Endothelial cell of umbilical vein (primary cell): ENCODE measurements around the gene LHX4. TPM values are rescaled to one million over a fixed set of nuclear protein-coding genes. Genes with fewer than 3 reads are reported as not detected.

Source experiments
- BruUV-seq: library from RNA; stranded (reverse); fragments of 400-500 nt; replicated peaks from 2 replicates; lab custom pipeline; 2021; lab: Mats Ljungman, UMichigan
- CTCF ChIA-PET: fragments of 300-600, 350-600 bp; sonication (Branson Sonifier 250); formaldehyde crosslinking; loops from one replicate; lab custom pipeline; 2021; ENCODE audit warnings: antibody characterized with exemption, inconsistent platforms; lab: Charles Lee
- POLR2A ChIA-PET: fragments of 300-600, 350-600 bp; sonication (Branson Sonifier 250); formaldehyde crosslinking; loops from one replicate; lab custom pipeline; 2021; ENCODE audit warnings: antibody characterized with exemption, inconsistent platforms; lab: Charles Lee
- DNase-seq: peaks from one replicate; pipeline ENCODE4 v3.0.0-alpha.2; 2011; ENCODE audit warnings: low read depth, low spot score
- FAIRE-seq: peaks from 2 replicates; lab custom pipeline; 2011; peaks lifted over from hg19 to GRCh38; lab: Jason Lieb, UNC
- H2AFZ ChIP-seq: 2 replicates; pipeline ENCODE4 v1.6.0; 2012; ENCODE audit warnings: low read depth, low read length, control low read depth, inconsistent platforms
- H3K27ac ChIP-seq: 2 replicates; pipeline ENCODE4 v1.5.1; 2011; ENCODE audit warnings: low read depth, mild to moderate bottlenecking, control low read depth, low read length, moderate library complexity; ENCODE audit not compliant: insufficient read depth
- H3K27me3 ChIP-seq, 2 experiments: 2 replicates each; pipeline versions ENCODE4 v1.6.0 to v1.6.1; 2011; ENCODE audit warnings: low read length in 2 of 2, mixed read lengths in 1 of 2; ENCODE audit not compliant: control insufficient read depth in 2 of 2, insufficient read depth in 2 of 2
- H3K36me3 ChIP-seq, 2 experiments: 2 replicates in 1 of 2; 3 replicates in 1 of 2; pipeline ENCODE4 v1.5.1; 2011; ENCODE audit warnings: low read length in 2 of 2, mild to moderate bottlenecking in 1 of 2, moderate library complexity in 1 of 2; ENCODE audit not compliant: control insufficient read depth in 2 of 2, insufficient read depth in 2 of 2; ENCODE audit errors: extremely low read depth in 1 of 2
- H3K4me1 ChIP-seq: 3 replicates; pipeline ENCODE4 v1.5.1; 2011; ENCODE audit warnings: mild to moderate bottlenecking, low read length; ENCODE audit not compliant: control insufficient read depth, insufficient read depth; ENCODE audit errors: extremely low read depth
- H3K4me2 ChIP-seq: 2 replicates; pipeline ENCODE4 v1.6.1; 2011; ENCODE audit warnings: low read length, control low read depth, mixed read lengths; ENCODE audit not compliant: insufficient read depth
- H3K4me3 ChIP-seq, 3 experiments: fragments of 200-600 bp in 1 of 3; sonication (generic), shearing (Covaris generic) in 1 of 3; replicated peaks in 1 of 3; 2 replicates each; pipeline ENCODE4 v1.5.1; 2011 to 2016; ENCODE audit warnings: control low read depth in 3 of 3, low read length in 3 of 3, mild to moderate bottlenecking in 2 of 3, inconsistent platforms in 1 of 3, low read depth in 1 of 3, moderate library complexity in 1 of 3; ENCODE audit not compliant: insufficient read depth in 1 of 3
- H3K79me2 ChIP-seq: 2 replicates; pipeline ENCODE4 v1.6.0; 2012; ENCODE audit warnings: low read length, inconsistent platforms; ENCODE audit not compliant: control insufficient read depth, insufficient read depth
- H3K9ac ChIP-seq: replicated peaks from 2 replicates; pipeline ENCODE3; 2011; ENCODE audit warnings: low read length, control low read depth; ENCODE audit not compliant: insufficient read depth; ENCODE audit errors: extremely low read depth
- H3K9me1 ChIP-seq: replicated peaks from 3 replicates; pipeline ENCODE4 v1.6.0; 2011; ENCODE audit warnings: mild to moderate bottlenecking, low read length; ENCODE audit not compliant: control insufficient read depth, insufficient read depth; ENCODE audit errors: extremely low read depth
- H3K9me3 ChIP-seq: replicated peaks from 2 replicates; pipeline ENCODE4 v1.5.1; 2012; ENCODE audit warnings: low read length, inconsistent platforms; ENCODE audit not compliant: control insufficient read depth, insufficient read depth
- H4K20me1 ChIP-seq: replicated peaks from 2 replicates; pipeline ENCODE3; 2011; ENCODE audit warnings: mild to moderate bottlenecking, low read length; ENCODE audit not compliant: control insufficient read depth, insufficient read depth; ENCODE audit errors: extremely low read depth
- EZH2 ChIP-seq: IDR thresholded peaks from 2 replicates; pipeline ENCODE4 v1.6.1; 2012; ENCODE audit warnings: borderline replicate concordance, low read depth, mild to moderate bottlenecking, moderate library complexity, low read length, inconsistent platforms; ENCODE audit not compliant: severe bottlenecking
- FOS ChIP-seq: IDR thresholded peaks from 2 replicates; pipeline ENCODE4 v1.6.1; 2011; ENCODE audit warnings: mild to moderate bottlenecking, low read length, moderate library complexity, borderline replicate concordance; ENCODE audit not compliant: insufficient read depth
- GATA2 ChIP-seq: IDR thresholded peaks from 2 replicates; pipeline ENCODE4 v1.7.0; 2011; ENCODE audit warnings: low read depth, mild to moderate bottlenecking, moderate library complexity, mixed read lengths, low read length; ENCODE audit not compliant: insufficient read length, insufficient read depth
- JUN ChIP-seq: IDR thresholded peaks from 2 replicates; pipeline ENCODE4 v1.6.1; 2011; ENCODE audit warnings: borderline replicate concordance, low read depth; ENCODE audit not compliant: insufficient read length, insufficient read depth
- MYC ChIP-seq: IDR thresholded peaks from one replicate; pipeline ENCODE4 v1.6.1; 2011; ENCODE audit warnings: mild to moderate bottlenecking, low read depth, low read length
- POLR2A ChIP-seq: IDR thresholded peaks from 2 replicates; pipeline ENCODE4 v1.6.1; 2012; ENCODE audit warnings: low read depth, mild to moderate bottlenecking, control low read depth, low read length
- POLR2AphosphoS5 ChIP-seq: IDR thresholded peaks from 2 replicates; pipeline ENCODE4 v1.6.1; 2012; ENCODE audit warnings: low read depth, mild to moderate bottlenecking, control low read depth, low read length, moderate library complexity; ENCODE audit not compliant: insufficient read depth
- dilution Hi-C: fragments of 300-500 bp; cut with MboI; formaldehyde crosslinking; loops from one replicate; pipeline ENCODE4 v1.15.0; 2019; ENCODE audit warnings: low sequenced_read_pairs; ENCODE audit not compliant: extremely low pct_ligation_motif_present
- intact Hi-C: fragments of 100-400 bp; cut with micrococcal nuclease; formaldehyde crosslinking; loops from one replicate; pipeline ENCODE4 v1.10.0; 2022
- polyA plus RNA-seq, 4 experiments: library from polyadenylated mRNA; depleted of rRNA in 3 of 4; stranded (reverse) in 3 of 4; unstranded in 1 of 4; fragments of >200 nt; gene quantifications; 2 replicates each; pipeline versions ENCODE4 v1.2.1 to v1.2.3, GENCODE V29; 2011 to 2012; ENCODE audit warnings: missing spikeins in 1 of 4
- total RNA-seq: library from RNA; stranded (reverse); gene quantifications from 2 replicates; pipeline ENCODE4 v1.2.3, GENCODE V29; 2021
- TF ChIP-seq, protein P1 (sequence below): IDR thresholded peaks from 2 replicates; pipeline ENCODE4 v1.6.1; 2011; ENCODE audit not compliant: insufficient read depth, insufficient read length
- TF ChIP-seq, protein P2 (sequence below), 2 donors: IDR thresholded peaks; 1 replicate in 1 of 2; 2 replicates in 1 of 2; pipeline ENCODE4 v1.5.1; 2011; ENCODE audit warnings: low read length in 2 of 2, mild to moderate bottlenecking in 2 of 2, moderate library complexity in 2 of 2, control low read depth in 1 of 2, inconsistent platforms in 1 of 2, low read depth in 1 of 2; ENCODE audit not compliant: insufficient read depth in 1 of 2; ENCODE audit errors: extremely low read depth in 1 of 2

The LHX4 gene
- total and polyA plus RNA-seq, 2 donors (not counting 3 experiments of a cell fraction or from before 2014, with no cell fraction given), result not detected

DNA sequence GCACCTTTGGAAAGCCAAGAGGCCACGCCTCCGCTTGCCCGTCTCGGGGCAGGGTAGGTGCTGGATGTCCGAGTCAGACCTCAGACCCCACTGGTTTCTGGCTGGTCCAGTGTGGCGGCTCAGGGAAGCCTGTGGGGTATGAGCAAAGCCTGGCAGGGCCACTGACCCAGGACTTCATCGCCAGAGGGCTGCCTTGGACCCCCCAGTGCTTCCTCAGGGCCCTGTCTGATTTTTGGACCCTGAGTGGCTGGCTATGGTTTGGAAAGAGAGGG is 20.4 kb downstream of the LHX4 start:
- DNase-seq (no peak), FAIRE-seq (no peak)
- no peaks in the 10 kb centered on the region for H3K4me1 ChIP-seq
- H3K36me3 ChIP-seq, result no peaks in the 10 kb centered on the region
- ChIA-PET CTCF (interaction anchor here (6.1 kb wide), 1 partner anchor 163 kb away, joined by 121 read pairs; no protein-coding TSS in a partner anchor), POLR2A (no interaction called here)
- H3K4me2 ChIP-seq, result no peak overlapping the region
- peaks cover 0 to 2% of the 10 kb centered on the region in 2 experiments for H3K27me3 ChIP-seq
- H3K79me2 ChIP-seq, result no peaks in the 10 kb centered on the region
- intact Hi-C loops (no loop called here), dilution Hi-C loops (no loop called here)
- H3K9me3 ChIP-seq, result no peaks in the 10 kb centered on the region
- TF ChIP-seq POLR2A (no peak), POLR2AphosphoS5 (no peak), FOS (no peak), GATA2 (no peak), JUN (no peak), MYC (no peak), EZH2 (no peak)
- TF ChIP-seq, protein P1, sequence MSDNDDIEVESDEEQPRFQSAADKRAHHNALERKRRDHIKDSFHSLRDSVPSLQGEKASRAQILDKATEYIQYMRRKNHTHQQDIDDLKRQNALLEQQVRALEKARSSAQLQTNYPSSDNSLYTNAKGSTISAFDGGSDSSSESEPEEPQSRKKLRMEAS, result no peak
- TF ChIP-seq, protein P2, sequence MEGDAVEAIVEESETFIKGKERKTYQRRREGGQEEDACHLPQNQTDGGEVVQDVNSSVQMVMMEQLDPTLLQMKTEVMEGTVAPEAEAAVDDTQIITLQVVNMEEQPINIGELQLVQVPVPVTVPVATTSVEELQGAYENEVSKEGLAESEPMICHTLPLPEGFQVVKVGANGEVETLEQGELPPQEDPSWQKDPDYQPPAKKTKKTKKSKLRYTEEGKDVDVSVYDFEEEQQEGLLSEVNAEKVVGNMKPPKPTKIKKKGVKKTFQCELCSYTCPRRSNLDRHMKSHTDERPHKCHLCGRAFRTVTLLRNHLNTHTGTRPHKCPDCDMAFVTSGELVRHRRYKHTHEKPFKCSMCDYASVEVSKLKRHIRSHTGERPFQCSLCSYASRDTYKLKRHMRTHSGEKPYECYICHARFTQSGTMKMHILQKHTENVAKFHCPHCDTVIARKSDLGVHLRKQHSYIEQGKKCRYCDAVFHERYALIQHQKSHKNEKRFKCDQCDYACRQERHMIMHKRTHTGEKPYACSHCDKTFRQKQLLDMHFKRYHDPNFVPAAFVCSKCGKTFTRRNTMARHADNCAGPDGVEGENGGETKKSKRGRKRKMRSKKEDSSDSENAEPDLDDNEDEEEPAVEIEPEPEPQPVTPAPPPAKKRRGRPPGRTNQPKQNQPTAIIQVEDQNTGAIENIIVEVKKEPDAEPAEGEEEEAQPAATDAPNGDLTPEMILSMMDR (IDR thresholded peaks at IDR 0.05; ENCODE audit: extremely low read depth in 1 of 2, insufficient read depth in 1 of 2, low read depth in 1 of 2, low read length in 2 of 2), result no peak
- H4K20me1 ChIP-seq, result no peaks in the 10 kb centered on the region
- H2AFZ ChIP-seq, result no peak overlapping the region
- no peaks in the 10 kb centered on the region for H3K9me1 ChIP-seq
- no TSS peak for BruUV-seq
- H3K4me3 ChIP-seq, result no peak overlapping the region
- H3K27ac ChIP-seq, result no peak overlapping the region
- no peak overlapping the region for H3K9ac ChIP-seq
